Karpas-422 (cell line): Measurements from ENCODE around the gene TAB3. TPM values are rescaled to one million over a fixed set of nuclear protein-coding genes. Genes with fewer than 3 reads are reported as not detected.

Experiments used
- DNase-seq: peaks from one replicate; pipeline ENCODE4 v3.0.0-alpha.2; 2015
- H2AFZ ChIP-seq: fragments of 200-600 bp; sonication (generic); 2 replicates; pipeline ENCODE4 v1.6.1; 2014; ENCODE audit warnings: antibody characterized with exemption, low read length, mixed read lengths
- H3K27ac ChIP-seq: fragments of 200-600 bp; sonication (generic); 2 replicates; pipeline ENCODE4 v1.5.1; 2014; ENCODE audit warnings: mild to moderate bottlenecking, low read length, moderate library complexity
- H3K27me3 ChIP-seq: fragments of 200-600 bp; sonication (generic); 2 replicates; pipeline ENCODE4 v1.6.1; 2014; ENCODE audit warnings: low read length, mixed read lengths
- H3K36me3 ChIP-seq: fragments of 200-600 bp; sonication (generic); 2 replicates; pipeline ENCODE4 v1.6.1; 2014; ENCODE audit warnings: low read length, mixed read lengths; ENCODE audit not compliant: insufficient read depth
- H3K4me1 ChIP-seq: fragments of 200-600 bp; sonication (generic); 2 replicates; pipeline ENCODE4 v1.6.1; 2014; ENCODE audit warnings: mild to moderate bottlenecking, low read length, mixed read lengths
- H3K4me2 ChIP-seq: fragments of 200-600 bp; sonication (generic); 2 replicates; pipeline ENCODE4 v1.6.1; 2014; ENCODE audit warnings: low read length, low read depth, mild to moderate bottlenecking; ENCODE audit not compliant: poor library complexity, severe bottlenecking
- H3K4me3 ChIP-seq: fragments of 200-600 bp; sonication (generic); 2 replicates; pipeline ENCODE4 v1.5.1; 2014; ENCODE audit warnings: mild to moderate bottlenecking, antibody characterized with exemption, low read length, mixed read lengths
- H3K79me2 ChIP-seq: fragments of 200-600 bp; sonication (generic); 2 replicates; pipeline ENCODE4 v1.6.1; 2014; ENCODE audit warnings: mild to moderate bottlenecking, low read length, mixed read lengths
- H3K9ac ChIP-seq: fragments of 200-600 bp; sonication (generic); 2 replicates; pipeline ENCODE4 v1.6.0; 2014; ENCODE audit warnings: low read length
- H3K9me2 ChIP-seq: fragments of 200-600 bp; sonication (generic), shearing (Covaris generic); replicated peaks from 2 replicates; pipeline ENCODE4 v1.6.0; 2014; ENCODE audit warnings: mild to moderate bottlenecking, low read length, moderate library complexity; ENCODE audit not compliant: insufficient read depth
- H3K9me3 ChIP-seq: fragments of 300-700, 200-600 bp; sonication (generic); 2 replicates; pipeline ENCODE4 v1.6.1; 2014; ENCODE audit warnings: low read length, mixed read lengths
- H4K20me1 ChIP-seq: fragments of 200-600 bp; sonication (generic); 2 replicates; pipeline ENCODE4 v1.6.1; 2014; ENCODE audit warnings: mild to moderate bottlenecking, antibody characterized with exemption, low read length, low read depth; ENCODE audit not compliant: insufficient read depth
- total RNA-seq: library from RNA; depleted of rRNA; stranded (reverse); fragments of >200 nt; shearing (Covaris generic); gene quantifications from 2 replicates; pipeline ENCODE4 v1.2.3, GENCODE V29; 2014; ENCODE audit warnings: low replicate concordance; rRNA removed

The TAB3 gene
- total RNA-seq, 1 experiment from 2014 or later: 25.7 TPM

- H3K4me3 ChIP-seq: no peak overlapping the region
- H3K9me2 ChIP-seq: no peaks in the 10 kb centered on the region
- H2AFZ ChIP-seq: no peak overlapping the region
- no peaks in the 10 kb centered on the region for H3K36me3 ChIP-seq
- H3K27me3 ChIP-seq: no peaks in the 10 kb centered on the region
- no peaks in the 10 kb centered on the region for H4K20me1 ChIP-seq
- H3K9me3 ChIP-seq: no peaks in the 10 kb centered on the region
- H3K27ac ChIP-seq: no peak overlapping the region
- H3K4me2 ChIP-seq: no peak overlapping the region
- DNase-seq: no peak
- no peak overlapping the region for H3K9ac ChIP-seq
- H3K4me1 ChIP-seq: no peaks in the 10 kb centered on the region
- H3K79me2 ChIP-seq: no peaks in the 10 kb centered on the region
Observed at GRCh38 chrX:30779453-30780030, 109.5 kb downstream of the TAB3 start.

GRCh38 chrX:30777575-30777974 lies 111.5 kb downstream of the TAB3 start:
- Histone ChIP-seq H3K4me2 (no peak overlapping the region), H4K20me1 (no peaks in the 10 kb centered on the region)

More at GRCh38 chrX:30777575-30777974, 111.5 kb downstream of the TAB3 start:
- Histone ChIP-seq H3K27ac (no peak overlapping the region), H3K9me2 (no peaks in the 10 kb centered on the region), H3K79me2 (no peaks in the 10 kb centered on the region), H3K9ac (no peak overlapping the region), H3K36me3 (no peaks in the 10 kb centered on the region), H3K9me3 (no peaks in the 10 kb centered on the region), H3K4me3 (no peak overlapping the region), H3K27me3 (no peaks in the 10 kb centered on the region), H2AFZ (no peak overlapping the region), H3K4me1 (no peaks in the 10 kb centered on the region)
- no peak for DNase-seq

Other genes starting within 250 kb of the TAB3 start
- gene GK, start 235.8 kb downstream of the TAB3 start, total RNA-seq: 16.8 and 26.1 TPM in 2 replicates
- not detected in 2 replicates for gene FTHL17, start 182.8 kb upstream of the TAB3 start, total RNA-seq